GM21526 (cell line): ENCODE measurements around the gene MTHFSD.

Source experiments
- ATAC-seq: cut with Tn5 transposase; IDR thresholded peaks from one replicate; pipeline ENCODE4 v1.9.1; 2021; ENCODE audit warnings: moderate library complexity; ENCODE audit not compliant: unreplicated experiment, low FRiP score

MTHFSD gene

GRCh38 chr16:86515777-86516622, 39.0 kb downstream of the MTHFSD start:
- ATAC-seq, result no peak

DNA sequence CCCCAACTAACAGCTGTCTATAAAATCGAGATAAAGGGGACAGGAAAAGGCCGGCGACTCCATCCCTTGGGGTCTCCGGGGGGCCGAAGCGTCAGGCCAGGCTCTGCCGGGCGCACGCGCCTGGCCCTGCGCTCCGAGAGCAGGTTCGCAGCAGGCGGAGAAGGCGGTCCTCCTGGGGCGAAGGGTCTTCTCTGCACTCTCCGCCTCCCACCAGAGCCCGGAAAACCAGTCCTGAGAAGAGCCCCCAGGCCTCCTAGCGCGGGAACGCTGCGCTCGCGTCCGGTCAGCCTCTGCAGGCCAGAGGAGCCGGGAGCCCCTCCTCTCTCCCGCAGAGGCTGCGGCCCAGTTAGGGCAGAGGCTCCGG, 39.6 kb downstream of the MTHFSD start:
- no peak for ATAC-seq

- ATAC-seq, result no peak
Observed at GRCh38 chr16:86514481-86515376, 40.3 kb downstream of the MTHFSD start.

DNA sequence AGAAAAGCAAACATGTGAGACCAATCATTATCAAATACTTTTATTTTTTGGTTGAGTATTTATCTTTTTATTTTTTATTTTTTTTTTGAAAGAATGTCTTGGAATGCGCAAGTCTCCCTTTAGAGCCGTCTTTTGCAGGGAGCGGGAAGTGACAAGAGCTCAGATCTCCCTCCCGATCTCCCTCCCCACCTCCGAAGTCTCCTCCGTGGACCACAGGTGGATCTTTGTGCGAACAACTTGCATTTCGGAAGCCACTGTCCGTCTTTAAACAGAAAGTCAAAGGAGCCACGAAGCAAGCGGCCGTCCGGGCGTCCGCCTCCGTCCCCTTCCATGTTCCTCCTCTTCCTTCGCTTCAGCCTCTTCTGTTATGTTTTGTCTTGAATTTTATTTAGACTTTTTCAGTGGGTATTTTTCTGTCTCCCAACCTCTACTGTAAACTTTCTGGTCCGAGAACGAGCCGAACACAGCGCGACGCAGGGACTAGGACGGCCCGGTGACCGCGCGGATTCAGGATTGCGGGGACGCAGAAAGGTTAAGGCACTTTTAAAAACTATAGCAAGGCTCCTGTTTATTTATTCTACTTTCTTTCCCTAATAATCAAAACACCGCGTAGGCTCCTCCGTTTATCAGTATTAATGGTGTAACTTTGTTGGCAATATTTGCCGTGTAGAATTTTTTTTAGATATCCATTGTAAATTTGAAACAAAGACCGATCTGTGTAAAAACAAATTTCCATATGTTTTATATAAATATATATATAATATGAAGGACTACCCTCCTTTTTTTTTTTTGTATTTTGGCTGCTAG, 41.4 kb downstream of the MTHFSD start:
- no peak for ATAC-seq

- ATAC-seq, result no peak
Observed at GRCh38 chr16:86512860-86513470, 42.1 kb downstream of the MTHFSD start.

DNA sequence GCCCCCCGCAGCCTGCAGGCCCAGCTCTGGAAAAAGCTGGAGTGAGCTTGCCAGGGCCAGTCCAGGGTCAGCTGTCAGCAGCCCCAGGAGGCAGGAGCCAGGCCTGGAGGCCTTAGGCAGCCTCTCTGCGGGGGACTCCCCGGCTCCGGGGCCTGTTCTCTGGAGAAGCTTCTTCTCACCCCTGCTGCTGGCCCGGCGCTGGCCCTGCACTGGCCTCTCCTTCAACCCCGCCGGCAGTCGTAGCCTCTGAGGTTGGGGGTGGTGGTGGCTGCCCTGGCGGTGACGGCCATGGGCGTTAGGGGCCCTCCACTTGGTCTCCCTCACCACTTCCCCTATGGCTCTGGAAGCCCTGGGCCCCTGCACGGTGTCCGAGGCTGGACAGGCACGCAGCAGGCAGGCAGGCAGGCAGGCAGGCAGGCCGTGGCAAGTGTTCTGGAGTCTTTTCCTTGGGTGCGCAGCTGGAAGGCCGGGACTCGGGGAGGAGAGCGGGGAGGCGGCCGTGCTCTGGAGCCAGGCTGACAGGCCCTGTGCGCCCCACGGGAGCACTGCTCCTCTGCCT, 42.7 kb downstream of the MTHFSD start:
- ATAC-seq, result no peak

DNA sequence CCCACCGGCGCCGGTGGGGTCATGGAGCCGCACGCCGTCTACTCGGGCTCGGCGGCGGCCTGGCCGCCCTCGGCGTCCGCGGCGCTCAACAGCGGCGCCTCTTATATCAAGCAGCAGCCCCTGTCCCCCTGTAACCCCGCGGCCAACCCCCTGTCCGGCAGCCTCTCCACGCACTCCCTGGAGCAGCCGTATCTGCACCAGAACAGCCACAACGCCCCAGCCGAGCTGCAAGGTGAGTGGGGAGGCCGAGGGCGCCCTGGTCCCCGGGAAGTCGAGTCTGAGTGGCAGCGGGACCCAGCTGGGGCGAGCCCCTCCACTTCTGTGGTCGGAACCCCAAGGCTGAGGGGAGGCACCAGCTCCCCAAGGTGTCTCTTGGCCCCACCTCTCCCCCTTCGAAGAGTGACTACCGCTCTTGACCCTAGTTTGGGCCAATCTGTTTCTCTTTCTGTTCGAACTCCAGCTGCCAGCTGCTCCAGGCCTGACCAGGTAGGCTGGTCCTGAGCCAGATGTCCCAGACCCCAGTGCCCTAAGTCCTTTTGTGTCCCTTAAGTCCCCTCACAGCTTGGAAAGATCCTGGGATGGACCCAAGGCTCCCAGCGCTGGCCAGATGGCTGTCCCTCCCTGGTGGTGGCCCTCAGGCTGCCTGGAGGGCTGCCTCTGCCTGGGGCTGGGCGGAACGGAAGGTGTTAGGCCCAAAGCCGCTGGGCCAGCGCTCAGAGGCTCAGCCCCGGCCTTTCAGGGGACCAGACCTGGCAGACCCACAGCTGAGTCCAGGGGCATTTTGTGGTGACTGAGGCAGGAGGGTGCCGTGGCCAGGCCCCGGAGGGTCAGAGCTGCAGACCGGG, 43.5 kb downstream of the MTHFSD start:
- ATAC-seq, result no peak

- ATAC-seq, result no peak
Observed at GRCh38 chr16:86510465-86511261, 44.4 kb downstream of the MTHFSD start, which contains the start of gene FOXF1. Gene FOXF1, plus strand, starts transcription at chr16:86510527. Its CDS starts 43 bp downstream, at chr16:86510570.

GRCh38 chr16:86509759-86510464, 45.1 kb downstream of the MTHFSD start:
- no peak for ATAC-seq

DNA sequence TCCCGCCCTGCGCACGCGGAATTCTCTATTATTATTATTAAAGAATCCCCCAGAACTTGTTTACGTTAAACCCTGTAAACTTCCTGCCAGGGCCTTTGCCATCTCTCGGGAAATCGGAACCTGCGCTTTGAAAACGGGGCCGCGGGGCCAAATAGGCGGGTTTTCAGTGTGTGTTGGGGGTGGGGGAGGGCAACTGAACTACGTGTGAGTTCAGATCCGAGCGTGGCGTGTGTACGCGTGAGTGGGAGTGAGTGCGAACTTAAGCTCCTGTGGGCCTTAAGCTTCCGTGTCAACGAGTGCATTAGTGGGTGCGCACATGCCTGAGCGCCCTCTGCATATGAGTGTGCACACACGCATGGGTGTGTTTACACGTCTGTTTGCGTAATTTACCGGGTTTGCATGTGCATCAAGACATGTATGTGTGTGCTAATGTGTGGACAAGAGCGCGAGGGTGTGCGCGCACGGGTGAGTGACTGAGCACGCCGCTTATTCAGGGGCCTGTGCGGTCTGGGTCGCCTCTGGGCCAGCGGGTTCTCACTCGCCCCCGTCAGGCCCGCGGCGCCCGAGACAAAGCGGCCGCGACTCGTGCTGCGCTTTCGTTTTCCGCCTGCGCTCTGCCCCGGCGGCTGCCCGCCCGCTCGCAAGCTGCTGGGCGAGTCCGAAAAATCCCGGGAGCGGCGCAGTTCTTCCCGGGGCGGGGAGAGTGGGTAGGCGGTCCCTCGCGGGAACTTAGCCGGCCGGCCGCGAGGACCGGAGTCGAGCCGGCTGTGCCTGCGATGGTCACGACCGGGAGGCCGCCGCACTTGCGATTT, 45.9 kb downstream of the MTHFSD start:
- ATAC-seq, result no peak

DNA sequence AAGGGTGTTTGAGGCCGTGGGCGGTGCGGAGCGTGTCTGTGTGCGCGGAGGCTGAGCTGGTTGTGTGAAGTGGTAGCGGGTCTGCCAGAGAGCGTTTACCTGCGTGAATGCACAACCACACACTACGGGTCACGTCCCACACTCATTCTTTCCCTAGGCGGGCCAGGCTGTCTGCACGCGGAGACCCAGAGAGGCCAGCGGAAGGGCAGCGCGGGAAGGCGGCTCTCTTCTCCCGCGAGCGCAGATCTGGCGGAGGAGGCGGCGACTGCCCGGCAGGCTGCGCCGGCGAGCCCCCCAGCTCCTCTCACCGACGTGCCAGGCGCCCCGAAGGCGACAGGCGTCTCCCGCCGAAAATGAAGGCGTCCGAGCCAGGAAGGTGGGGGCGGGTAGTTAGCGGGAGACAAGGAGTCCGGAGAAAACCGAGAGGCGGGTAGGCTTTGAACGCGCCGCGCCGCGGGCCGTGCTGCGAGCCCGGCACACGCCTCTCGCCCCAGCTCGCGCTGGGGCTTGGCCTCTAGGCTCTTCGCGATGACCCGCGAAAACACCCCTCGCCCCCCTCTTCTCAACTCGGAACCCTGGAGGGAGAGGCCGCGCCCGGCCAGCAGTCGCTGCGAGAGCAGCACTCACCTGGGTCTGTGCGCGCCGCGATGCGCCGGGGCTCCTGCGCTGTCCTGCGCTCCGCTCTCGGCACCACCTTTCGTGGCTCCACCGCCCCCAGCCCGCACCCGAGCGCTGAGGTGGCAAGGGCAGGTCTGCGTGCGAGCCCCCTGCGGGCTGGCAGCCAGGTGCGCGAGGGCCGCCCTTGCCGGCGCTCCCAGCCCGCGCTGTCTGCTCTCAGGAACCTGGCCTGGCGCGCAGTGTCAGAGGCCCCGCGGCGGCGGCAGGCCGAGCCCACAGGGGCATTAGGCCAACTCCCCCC, 46.7 kb downstream of the MTHFSD start:
- no peak for ATAC-seq

GRCh38 chr16:86507173-86508027, 47.6 kb downstream of the MTHFSD start:
- no peak for ATAC-seq

GRCh38 chr16:86505899-86506864, 48.9 kb downstream of the MTHFSD start:
- no peak for ATAC-seq
